Fibroblast of mammary gland (primary cell): Measurements from ENCODE around the gene SNPH.

ENCODE experiments used
- DNase-seq: peaks from one replicate; pipeline ENCODE4 v3.0.0-alpha.2; 2010; ENCODE audit warnings: low read depth
- H3K4me3 ChIP-seq: 2 replicates; pipeline ENCODE4 v1.5.1; 2011; ENCODE audit warnings: low read depth, mild to moderate bottlenecking, low read length, moderate library complexity; ENCODE audit not compliant: control insufficient read depth
- CTCF ChIP-seq: conservative IDR thresholded peaks from 2 replicates; pipeline ENCODE4 v1.5.1; 2011; ENCODE audit warnings: low read depth, low read length, inconsistent platforms; ENCODE audit not compliant: control insufficient read depth, insufficient read depth

Gene SNPH

DNA sequence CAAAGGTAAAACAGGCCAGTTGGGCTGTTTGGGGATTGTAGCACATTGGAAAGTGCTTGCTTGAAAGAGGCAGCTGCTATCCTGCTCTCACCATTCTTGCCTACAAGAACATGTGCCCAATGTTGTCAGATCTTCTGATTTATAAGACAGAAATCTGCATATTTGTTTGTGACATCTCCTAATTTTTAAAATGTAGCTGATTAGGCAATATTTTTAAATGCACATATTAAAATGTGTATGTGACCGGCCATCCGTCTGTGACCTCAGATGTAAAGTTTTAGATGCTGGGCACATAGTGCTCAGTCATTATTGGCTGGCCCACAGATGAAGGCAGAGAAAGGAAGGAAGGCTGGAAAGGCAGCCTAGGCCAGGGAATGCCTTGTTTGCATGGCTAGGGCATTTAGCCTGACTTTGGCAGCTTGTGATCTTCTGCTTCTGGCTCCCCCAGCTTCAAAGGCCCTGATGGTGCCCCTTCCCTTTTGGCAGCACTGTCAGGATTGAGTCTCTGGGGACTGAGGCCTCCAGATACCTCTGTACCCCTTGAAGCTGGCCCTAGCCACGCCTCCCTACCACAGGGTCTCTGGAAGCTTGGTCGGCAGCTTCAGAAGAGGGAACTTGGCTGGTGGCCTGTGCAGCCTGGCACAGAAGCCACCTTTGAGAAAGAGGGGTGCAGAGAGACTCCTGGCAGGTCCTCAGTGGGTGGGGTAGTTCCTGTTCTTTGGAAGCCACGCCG is 6.4 kb downstream of the SNPH start:
- no peak for DNase-seq

DNA sequence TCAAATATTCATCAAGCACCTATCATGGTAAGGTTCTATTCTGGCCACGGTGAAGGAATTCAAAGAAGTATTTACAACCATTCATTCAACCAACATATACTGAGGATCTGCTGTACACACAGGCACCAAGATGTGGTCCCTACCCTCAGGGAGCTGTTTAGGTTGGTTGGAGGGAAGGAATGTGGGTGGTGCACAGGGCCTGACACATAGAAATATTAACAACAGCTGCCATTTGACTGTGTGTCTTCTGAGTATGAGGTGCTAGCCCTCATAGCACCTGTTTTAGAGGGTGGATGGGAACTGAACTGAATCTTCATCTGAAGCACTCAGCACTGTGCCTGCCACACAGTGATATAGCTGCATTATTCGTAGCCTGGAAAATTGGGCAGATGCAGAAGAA is 7.3 kb downstream of the SNPH start:
- H3K4me3 ChIP-seq, result no peak overlapping the region
- TF ChIP-seq CTCF, result no peak
- no peak for DNase-seq

More for the DNA sequence above, 6.4 kb downstream of the SNPH start:
- no peak for TF ChIP-seq CTCF
- no peak overlapping the region for H3K4me3 ChIP-seq

DNA sequence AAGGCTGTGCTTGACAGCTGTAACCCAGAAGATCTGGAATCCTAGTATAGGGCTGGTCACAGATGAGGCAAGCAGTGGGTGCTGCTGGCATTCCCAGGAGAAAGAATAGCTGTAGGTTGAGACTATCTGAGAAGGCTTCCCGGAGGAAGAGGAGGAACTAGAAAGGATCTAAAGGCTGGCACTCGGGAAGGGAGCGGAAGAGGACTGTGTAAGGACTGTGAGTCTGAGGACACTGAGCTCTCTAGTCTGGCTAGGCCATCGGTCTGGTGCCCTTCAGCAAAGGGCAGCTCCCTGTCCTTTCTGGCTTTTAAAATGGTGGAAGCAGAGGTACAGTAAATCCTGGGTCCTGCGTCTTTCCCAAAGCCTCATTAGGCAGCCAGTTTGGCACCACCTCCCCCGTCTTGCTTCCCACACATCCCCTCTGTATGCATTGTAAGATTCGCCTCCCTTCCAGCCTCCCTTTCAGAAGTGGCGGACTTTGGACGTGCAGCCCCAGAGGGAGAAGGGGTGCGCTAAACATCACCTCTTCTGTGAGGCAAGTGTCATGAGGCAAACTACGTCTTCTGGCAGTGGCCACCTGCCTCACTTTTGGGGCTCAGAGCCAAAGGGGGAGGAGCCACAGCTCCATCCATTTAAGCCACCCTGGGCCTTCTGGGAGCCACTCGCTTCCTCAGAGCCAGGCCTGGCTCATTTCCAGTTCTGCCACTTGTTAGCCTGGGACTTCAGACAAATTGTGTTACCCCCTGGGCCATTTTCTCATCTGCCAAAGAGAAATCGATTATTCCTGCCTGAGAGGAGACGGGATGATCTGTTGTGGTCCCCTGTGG is 8.6 kb downstream of the SNPH start:
- TF ChIP-seq CTCF, result no peak
- no peak for DNase-seq
- no peak overlapping the region for H3K4me3 ChIP-seq

- no peak overlapping the region for H3K4me3 ChIP-seq
- no peak for DNase-seq
- no peak for TF ChIP-seq CTCF
Observed at GRCh38 chr20:1275919-1276318, 9.8 kb downstream of the SNPH start.

DNA sequence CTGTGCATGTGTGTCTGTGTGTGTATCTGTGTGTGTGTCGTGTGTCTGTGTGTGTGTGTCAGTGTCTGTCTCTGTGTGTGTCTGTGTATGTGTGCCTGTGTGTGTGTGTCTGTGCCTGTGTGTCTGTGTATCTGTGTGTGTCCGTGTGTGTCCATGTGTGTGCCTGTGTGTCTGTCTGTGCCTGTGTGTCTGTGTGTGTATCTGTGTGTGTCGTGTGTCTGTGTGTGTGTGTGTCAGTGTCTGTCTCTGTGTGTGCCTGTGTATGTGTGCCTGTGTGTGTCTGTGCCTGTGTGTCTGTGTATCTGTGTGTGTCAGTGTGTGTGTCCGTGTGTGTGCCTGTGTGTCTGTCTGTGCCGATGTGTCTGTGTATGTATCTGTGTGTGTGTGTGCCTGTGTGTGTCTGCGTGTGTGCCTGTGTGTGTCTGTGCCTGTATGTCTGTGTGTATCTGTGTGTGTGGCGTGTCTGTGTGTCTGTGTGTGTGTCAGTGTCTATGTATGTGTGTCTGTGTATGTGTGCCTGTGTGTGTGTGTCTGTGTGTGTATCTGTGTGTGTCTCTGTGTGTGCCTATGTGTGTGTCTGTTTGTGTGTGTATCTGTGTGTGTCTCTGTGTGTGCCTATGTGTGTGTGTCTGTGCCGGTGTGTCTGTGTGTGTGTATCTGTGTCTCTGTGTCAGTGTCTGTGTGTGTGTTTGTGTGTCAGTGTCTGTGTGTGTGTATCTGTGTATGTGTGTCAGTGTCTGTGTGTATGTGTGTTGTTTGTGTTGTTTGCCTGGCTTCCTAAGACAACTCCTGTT is 11.6 kb downstream of the SNPH start:
- H3K4me3 ChIP-seq, result no peak overlapping the region
- no peak for TF ChIP-seq CTCF
- no peak for DNase-seq

DNA sequence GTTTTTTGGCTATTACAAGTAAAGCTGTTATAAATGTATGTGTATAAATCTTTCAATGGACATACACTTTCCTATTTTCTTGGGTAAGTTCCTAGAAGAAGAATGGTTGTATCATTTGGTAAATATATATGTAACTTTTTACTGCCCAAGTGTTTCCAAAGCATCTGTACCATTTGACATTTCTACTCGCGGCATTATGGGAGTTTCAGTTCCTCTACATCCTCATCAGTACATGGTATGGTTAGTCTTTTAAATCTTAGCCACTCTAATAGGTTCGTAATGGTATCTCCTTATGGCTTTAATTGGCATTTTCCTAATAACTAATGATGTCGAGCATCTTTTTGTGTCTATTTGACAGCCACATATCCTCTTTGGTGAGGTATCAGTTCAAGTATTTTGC is 12.9 kb downstream of the SNPH start:
- DNase-seq, result no peak
- TF ChIP-seq CTCF, result no peak
- no peak overlapping the region for H3K4me3 ChIP-seq
